Activated T-cell treated with anti-CD3 and anti-CD28 coated beads for 48 hours (primary cell): ENCODE measurements around the gene BEX3.

Experiments used
- DNase-seq: peaks from one replicate; pipeline ENCODE4 v3.0.0-alpha.2; 2020; ENCODE audit warnings: low read depth

The BEX3 gene

GRCh38 chrX:103423955-103424638, 47.8 kb downstream of the BEX3 start:
- no peak for DNase-seq
